PC-3 (cell line): ENCODE data around the gene TMEM107. TPM values are rescaled to one million over a fixed set of nuclear protein-coding genes. Genes with fewer than 3 reads are reported as not detected.

Source experiments
- ATAC-seq: fragments of 200-7000 bp; cut with Tn5 transposase; 2 replicates; pipeline ENCODE4 v1.9.1; 2020; ENCODE audit warnings: mild to moderate bottlenecking, moderate library complexity
- BruUV-seq: library from RNA; stranded (reverse); fragments of 400-500 nt; replicated peaks from 2 replicates; lab custom pipeline; 2021; lab: Mats Ljungman, UMichigan
- CTCF ChIA-PET: fragments of 300-600 bp; sonication (Branson Sonifier 250); formaldehyde crosslinking; loops from one replicate; lab custom pipeline; 2022; ENCODE audit warnings: antibody characterized with exemption; lab: Charles Lee
- POLR2A ChIA-PET: fragments of 300-600 bp; sonication (Branson Sonifier 250); formaldehyde crosslinking; loops from one replicate; lab custom pipeline; 2022; ENCODE audit warnings: antibody characterized with exemption; ENCODE audit not compliant: unreplicated experiment; lab: Charles Lee
- DNase-seq: peaks from one replicate; pipeline ENCODE4 v3.0.0-alpha.2; 2015
- H2AFZ ChIP-seq: fragments of 300-600 bp; sonication (generic); 2 replicates; pipeline ENCODE4 v1.6.0; 2016; ENCODE audit warnings: antibody characterized with exemption, low read length
- H3F3A ChIP-seq: fragments of 300-600 bp; sonication (generic); one replicate; pipeline ENCODE4 v1.6.0; 2017; ENCODE audit warnings: antibody characterized with exemption, low read length, control low read depth, mild to moderate bottlenecking; ENCODE audit not compliant: unreplicated experiment
- H3K27ac ChIP-seq: fragments of 300-600 bp; sonication (generic); 2 replicates; pipeline ENCODE4 v1.5.1; 2016; ENCODE audit warnings: mild to moderate bottlenecking, low read length
- H3K27me3 ChIP-seq: fragments of 300-600 bp; sonication (generic); 2 replicates; pipeline ENCODE4 v1.6.1; 2016; ENCODE audit warnings: low read length, mixed read lengths
- H3K36me3 ChIP-seq: fragments of 300-600 bp; sonication (generic); 2 replicates; pipeline ENCODE4 v1.6.1; 2016; ENCODE audit warnings: low read depth, mixed run types, low read length, mixed read lengths
- H3K4me1 ChIP-seq: fragments of 300-600 bp; sonication (generic); 2 replicates; pipeline ENCODE4 v1.5.1; 2016; ENCODE audit warnings: low read length; ENCODE audit not compliant: insufficient read depth
- H3K4me2 ChIP-seq: fragments of 300-600 bp; sonication (generic); 2 replicates; pipeline ENCODE4 v1.6.0; 2016; ENCODE audit warnings: low read length
- H3K4me3 ChIP-seq: fragments of 300-600 bp; sonication (generic); 2 replicates; pipeline ENCODE4 v1.5.1; 2016; ENCODE audit warnings: mild to moderate bottlenecking, low read length, mixed read lengths
- H3K79me2 ChIP-seq: fragments of 300-600 bp; sonication (generic); 2 replicates; pipeline ENCODE4 v1.6.1; 2017; ENCODE audit warnings: low read length, mixed read lengths
- H3K9ac ChIP-seq: fragments of 300-600 bp; sonication (generic); 2 replicates; pipeline ENCODE4 v1.6.0; 2016; ENCODE audit warnings: mild to moderate bottlenecking, low read length
- H3K9me2 ChIP-seq: fragments of 300-600 bp; sonication (generic); replicated peaks from 2 replicates; pipeline ENCODE4 v1.6.1; 2016; ENCODE audit warnings: mixed run types, low read length, mixed read lengths
- H3K9me3 ChIP-seq: fragments of 300-600 bp; sonication (generic); 2 replicates; pipeline ENCODE4 v1.6.1; 2016; ENCODE audit warnings: low read length, mixed read lengths
- H4K20me1 ChIP-seq: fragments of 300-600 bp; sonication (generic); 2 replicates; pipeline ENCODE4 v1.6.1; 2016; ENCODE audit warnings: low read length, mixed read lengths
- CTCF ChIP-seq: fragments of 300-600 bp; sonication (generic); conservative IDR thresholded peaks from 2 replicates; pipeline ENCODE4 v1.5.1; 2017; ENCODE audit warnings: antibody characterized with exemption, low read depth, mild to moderate bottlenecking, low read length
- EZH2 ChIP-seq: fragments of 300-600 bp; sonication (generic); IDR thresholded peaks from one replicate; pipeline ENCODE4 v1.6.1; 2017; ENCODE audit warnings: antibody characterized with exemption, mild to moderate bottlenecking, low read length; ENCODE audit not compliant: unreplicated experiment
- EZH2phosphoT487 ChIP-seq: fragments of 300-600 bp; sonication (generic); IDR thresholded peaks from 2 replicates; pipeline ENCODE4 v1.6.1; 2018; ENCODE audit warnings: mild to moderate bottlenecking, antibody characterized with exemption, low read length, borderline replicate concordance
- intact Hi-C: fragments of 100-400 bp; cut with micrococcal nuclease; formaldehyde crosslinking; loops from 2 replicates; pipeline ENCODE4 v1.9.0; 2023
- total RNA-seq: library from RNA; depleted of rRNA; stranded (reverse); fragments of >200 nt; gene quantifications from 2 replicates; pipeline ENCODE4 v1.2.3, GENCODE V29; 2014

The TMEM107 gene
- total RNA-seq, 1 experiment from 2014 or later = 19.0 TPM

- Histone ChIP-seq H3K9me2 (no peaks in the 10 kb centered on the region), H3K4me1 (peaks cover 40% of the 10 kb centered on the region), H3F3A (no peaks in the 10 kb centered on the region), H3K27me3 (no peaks in the 10 kb centered on the region), H3K27ac (peak overlapping the region; percentile 79), H3K4me2 (peak overlapping the region; percentile 90), H3K9me3 (no peaks in the 10 kb centered on the region), H4K20me1 (peaks cover 20% of the 10 kb centered on the region; the same call in 1 of the 2 replicates), H2AFZ (no peak overlapping the region), H3K36me3 (peaks cover 4% of the 10 kb centered on the region; the same call in 1 of the 2 replicates), H3K79me2 (peaks cover 37% of the 10 kb centered on the region), H3K9ac (peak overlapping the region; percentile 88), H3K4me3 (peak overlapping the region; percentile 93)
- BruUV-seq = no TSS peak
- ATAC-seq (peak; percentile 27), DNase-seq (peak; percentile 94)
- intact Hi-C loops = no loop called here
- TF ChIP-seq CTCF = no peak
- TF ChIP-seq EZH2phosphoT487 = no peak
- TF ChIP-seq EZH2 = no peak
- ChIA-PET CTCF (no interaction called here), POLR2A (no interaction called here)
These were observed 22.1 kb downstream of the TMEM107 start for GRCh38 chr17:8153957-8154607.

GRCh38 chr17:8153525-8153956 is 22.6 kb downstream of the TMEM107 start:
- peaks cover 37% of the 10 kb centered on the region for H3K79me2 ChIP-seq
- H3K9ac ChIP-seq = peak overlapping the region; percentile 73
- DNase-seq (peak; percentile 33), ATAC-seq (no peak)
- CTCF ChIA-PET = no interaction called here
- peaks cover 4% of the 10 kb centered on the region; the same call in 1 of the 2 replicates for H3K36me3 ChIP-seq
- no peaks in the 10 kb centered on the region for H3K9me2 ChIP-seq
- no TSS peak for BruUV-seq
- H3K4me3 ChIP-seq = peak overlapping the region; percentile 49; the same call in 1 of the 2 replicates
- peaks cover 20% of the 10 kb centered on the region; the same call in 1 of the 2 replicates for H4K20me1 ChIP-seq
- peak overlapping the region; percentile 72 for H3K4me2 ChIP-seq
- POLR2A ChIA-PET = no interaction called here
- TF ChIP-seq EZH2phosphoT487 = no peak
- no peak for TF ChIP-seq EZH2
- no peak for TF ChIP-seq CTCF
- no peaks in the 10 kb centered on the region for H3F3A ChIP-seq
- peaks cover 40% of the 10 kb centered on the region for H3K4me1 ChIP-seq
- H3K27ac ChIP-seq = peak overlapping the region; percentile 79
- intact Hi-C loops = no loop called here
- no peak overlapping the region for H2AFZ ChIP-seq
- H3K9me3 ChIP-seq = no peaks in the 10 kb centered on the region
- no peaks in the 10 kb centered on the region for H3K27me3 ChIP-seq

DNA sequence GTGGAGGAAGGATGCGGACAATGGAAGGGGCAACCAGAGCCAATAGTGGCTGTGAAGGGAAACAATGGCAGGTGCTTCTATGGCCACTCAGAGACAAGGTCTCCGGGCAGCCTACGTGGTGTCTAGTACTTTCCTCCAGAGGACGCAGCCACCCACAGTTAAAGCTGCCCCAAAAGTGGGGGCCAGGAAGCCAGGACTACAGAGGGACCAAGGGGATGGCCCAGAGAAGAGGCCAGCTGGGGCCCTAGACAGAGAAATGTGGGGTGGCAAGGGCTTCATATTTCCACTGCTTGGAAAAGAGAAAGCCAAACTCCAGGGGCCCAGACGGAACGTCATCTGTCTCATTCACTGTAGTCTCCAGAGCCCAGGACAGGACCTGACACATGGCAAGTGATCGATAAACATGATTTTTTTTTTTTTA is 23.1 kb downstream of the TMEM107 start:
- ATAC-seq = no peak
- ChIA-PET CTCF (no interaction called here), POLR2A (no interaction called here)
- Histone ChIP-seq H2AFZ (no peak overlapping the region), H3K27me3 (no peaks in the 10 kb centered on the region), H3F3A (no peaks in the 10 kb centered on the region), H3K27ac (peak overlapping the region; percentile 79), H3K4me3 (no peak overlapping the region), H3K9ac (0 out of 2 replicates have a peak overlapping the region, but pooled peaks have one; percentile 73), H3K4me1 (peaks cover 40% of the 10 kb centered on the region), H3K9me3 (no peaks in the 10 kb centered on the region), H4K20me1 (peaks cover 20% of the 10 kb centered on the region; the same call in 1 of the 2 replicates), H3K79me2 (peaks cover 37% of the 10 kb centered on the region), H3K4me2 (0 out of 2 replicates have a peak overlapping the region, but pooled peaks have one; percentile 91), H3K9me2 (no peaks in the 10 kb centered on the region), H3K36me3 (peaks cover 4% of the 10 kb centered on the region; the same call in 1 of the 2 replicates)
- BruUV-seq = no TSS peak
- intact Hi-C loops = no loop called here
- TF ChIP-seq CTCF (no peak), EZH2 (no peak), EZH2phosphoT487 (no peak)
- DNase-seq = no peak
